Fibroblast of villous mesenchyme (primary cell): ENCODE results near the gene LDLRAD2. TPM values are rescaled to one million over a fixed set of nuclear protein-coding genes. Genes with fewer than 3 reads are reported as not detected.

ENCODE experiments used
- DNase-seq: peaks from one replicate; pipeline ENCODE4 v3.0.0-alpha.2; 2010; ENCODE audit warnings: low read depth
- H3K4me3 ChIP-seq: 2 replicates; pipeline ENCODE4 v1.5.1; 2011; ENCODE audit warnings: low read depth, mild to moderate bottlenecking, low read length
- total RNA-seq: library from RNA; depleted of rRNA; stranded (reverse); fragments of >200 nt; gene quantifications from 2 replicates; pipeline ENCODE4 v1.2.3, GENCODE V29; 2012
- TF ChIP-seq, protein P1 (sequence below): IDR thresholded peaks from 2 replicates; pipeline ENCODE4 v1.5.1; 2012; ENCODE audit warnings: low read depth, mild to moderate bottlenecking, low read length; ENCODE audit not compliant: insufficient read depth

LDLRAD2 gene
- total RNA-seq, 1 donor: not detected

DNA sequence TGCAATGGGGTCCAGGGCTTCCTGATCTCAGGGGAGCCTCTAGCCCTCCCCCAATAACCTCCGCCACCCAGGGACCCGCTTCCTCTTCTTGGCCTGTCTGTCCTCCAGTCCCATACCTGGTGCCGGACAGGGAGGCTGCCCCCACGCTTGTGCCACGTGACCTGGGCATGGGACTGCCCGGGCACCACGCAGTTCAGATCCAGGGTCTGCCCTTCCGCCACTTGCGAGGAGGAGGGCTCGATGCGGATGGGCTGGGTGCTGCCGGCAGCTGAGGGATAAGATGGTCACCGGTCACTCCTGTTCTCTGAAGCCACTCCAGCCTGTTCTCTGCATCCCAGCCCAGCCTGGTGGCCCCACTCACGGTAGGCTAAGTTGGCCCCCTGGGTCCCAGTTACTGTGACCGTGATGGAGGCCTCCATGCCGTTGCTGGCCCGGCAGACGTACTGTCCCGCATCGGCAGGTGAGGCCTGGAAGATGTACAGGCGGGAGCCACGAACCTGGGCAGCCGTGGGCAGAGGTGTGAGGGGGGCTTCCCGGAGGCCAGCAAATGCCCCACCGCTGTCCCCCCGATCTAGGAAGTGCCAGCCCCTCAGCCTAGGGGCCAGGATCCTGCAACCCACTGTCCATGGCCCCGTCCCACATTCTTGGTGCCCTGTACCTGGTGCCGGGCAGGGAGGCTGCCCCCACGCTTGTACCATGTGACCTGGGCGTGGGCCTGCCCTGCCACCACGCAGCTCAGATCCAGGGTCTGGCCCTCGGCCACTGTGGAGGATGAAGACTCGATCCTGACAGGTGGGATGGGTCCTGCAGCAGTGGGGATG, 39.6 kb downstream of the LDLRAD2 start:
- no peak overlapping the region for H3K4me3 ChIP-seq
- TF ChIP-seq, protein P1, sequence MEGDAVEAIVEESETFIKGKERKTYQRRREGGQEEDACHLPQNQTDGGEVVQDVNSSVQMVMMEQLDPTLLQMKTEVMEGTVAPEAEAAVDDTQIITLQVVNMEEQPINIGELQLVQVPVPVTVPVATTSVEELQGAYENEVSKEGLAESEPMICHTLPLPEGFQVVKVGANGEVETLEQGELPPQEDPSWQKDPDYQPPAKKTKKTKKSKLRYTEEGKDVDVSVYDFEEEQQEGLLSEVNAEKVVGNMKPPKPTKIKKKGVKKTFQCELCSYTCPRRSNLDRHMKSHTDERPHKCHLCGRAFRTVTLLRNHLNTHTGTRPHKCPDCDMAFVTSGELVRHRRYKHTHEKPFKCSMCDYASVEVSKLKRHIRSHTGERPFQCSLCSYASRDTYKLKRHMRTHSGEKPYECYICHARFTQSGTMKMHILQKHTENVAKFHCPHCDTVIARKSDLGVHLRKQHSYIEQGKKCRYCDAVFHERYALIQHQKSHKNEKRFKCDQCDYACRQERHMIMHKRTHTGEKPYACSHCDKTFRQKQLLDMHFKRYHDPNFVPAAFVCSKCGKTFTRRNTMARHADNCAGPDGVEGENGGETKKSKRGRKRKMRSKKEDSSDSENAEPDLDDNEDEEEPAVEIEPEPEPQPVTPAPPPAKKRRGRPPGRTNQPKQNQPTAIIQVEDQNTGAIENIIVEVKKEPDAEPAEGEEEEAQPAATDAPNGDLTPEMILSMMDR: no peak
- DNase-seq: no peak

GRCh38 chr1:21852282-21853130, 40.4 kb downstream of the LDLRAD2 start:
- TF ChIP-seq, protein P1: no peak
- no peak overlapping the region for H3K4me3 ChIP-seq
- no peak for DNase-seq

DNA sequence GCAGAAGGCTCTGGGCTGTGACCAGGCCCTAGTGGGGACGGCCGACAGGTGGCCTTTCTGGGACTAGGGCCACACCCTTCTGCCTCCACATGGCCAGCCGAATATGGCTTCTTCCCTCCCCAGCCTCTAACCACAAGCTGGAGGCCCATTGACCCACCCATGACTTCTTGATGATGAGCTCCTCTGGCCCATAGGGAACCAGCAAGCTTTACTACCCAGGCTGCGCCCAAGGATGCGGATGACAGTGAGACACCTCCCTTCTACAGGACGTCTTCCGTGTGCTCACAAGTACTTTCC, 41.0 kb downstream of the LDLRAD2 start:
- DNase-seq: no peak

DNA sequence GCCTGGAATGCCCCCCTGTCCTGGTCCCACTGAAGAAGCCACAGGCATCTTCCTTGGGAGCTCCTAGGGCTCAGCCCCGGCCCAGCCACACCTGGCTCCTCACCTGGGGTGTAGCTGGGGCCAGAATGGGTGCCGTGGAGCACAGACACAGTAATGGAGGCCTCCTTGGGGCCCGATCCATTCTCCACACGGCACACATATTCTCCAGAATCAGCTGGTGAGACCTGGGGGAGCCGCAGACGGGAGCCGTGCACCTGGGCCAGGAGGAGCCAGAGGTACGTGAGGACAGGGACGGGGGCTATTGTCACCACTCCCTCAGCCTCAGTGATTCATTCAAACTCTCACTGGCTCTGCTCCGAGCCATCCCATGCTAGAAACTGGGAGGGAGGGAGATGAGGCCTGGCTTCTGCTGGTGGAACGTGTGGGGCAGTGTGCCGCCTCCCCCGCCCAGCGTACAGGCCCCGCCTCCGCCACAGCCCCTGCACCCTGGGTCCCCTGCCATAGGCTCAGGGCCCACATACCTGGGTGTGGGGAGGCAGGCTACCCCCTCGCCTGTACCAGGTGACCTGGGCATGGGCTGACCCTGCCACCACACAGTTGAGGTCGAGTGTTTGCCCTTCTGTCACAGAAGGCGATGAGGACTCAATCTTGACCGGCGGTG, 42.2 kb downstream of the LDLRAD2 start:
- DNase-seq: no peak
- TF ChIP-seq, protein P1: no peak
- no peak overlapping the region for H3K4me3 ChIP-seq

More for the DNA sequence above, 41.0 kb downstream of the LDLRAD2 start:
- no peak overlapping the region for H3K4me3 ChIP-seq
- TF ChIP-seq, protein P1: no peak

DNA sequence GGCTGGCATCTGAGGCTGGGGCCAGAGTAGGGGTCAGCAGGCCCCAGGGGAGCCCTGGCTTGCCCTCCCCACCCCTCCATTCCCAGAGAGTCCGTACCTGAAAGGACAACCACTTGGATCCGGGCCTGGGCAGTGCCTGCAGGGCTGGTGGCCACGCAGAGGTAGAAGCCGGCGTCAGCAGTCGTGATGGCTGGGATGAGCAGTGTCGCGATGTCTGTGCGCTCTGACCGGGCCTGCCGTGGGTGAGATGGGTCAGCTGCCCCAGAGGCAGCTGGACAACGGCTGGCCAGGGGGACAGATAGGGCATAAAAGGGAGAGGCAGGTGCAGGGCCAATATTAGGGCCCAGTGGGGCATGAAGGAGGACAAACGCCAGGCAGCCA, 42.7 kb downstream of the LDLRAD2 start:
- H3K4me3 ChIP-seq: no peak overlapping the region
- DNase-seq: no peak
- TF ChIP-seq, protein P1: no peak

- peak; percentile 14 for DNase-seq
- TF ChIP-seq, protein P1: no peak
- no peak overlapping the region for H3K4me3 ChIP-seq
Measured at GRCh38 chr1:21855257-21856096, 43.4 kb downstream of the LDLRAD2 start.
